ENCODE results near the gene TMEM183A.

TMEM183A gene

GRCh38 chr1:203048555-203049051 lies 41.4 kb downstream of the TMEM183A start:
- DNase-seq, result peak; percentile 28 to 43

GRCh38 chr1:203049077-203049476 lies 41.9 kb downstream of the TMEM183A start:
- DNase-seq, result no peak

GRCh38 chr1:203049576-203050180 lies 42.5 kb downstream of the TMEM183A start:
- DNase-seq, result no peak

- DNase-seq, result no peak
Measured at GRCh38 chr1:203050826-203051225, 43.7 kb downstream of the TMEM183A start.

GRCh38 chr1:203051841-203052324 lies 44.7 kb downstream of the TMEM183A start:
- DNase-seq, result no peak

GRCh38 chr1:203052601-203053000 lies 45.4 kb downstream of the TMEM183A start:
- no peak for DNase-seq

GRCh38 chr1:203054184-203054583 lies 47.0 kb downstream of the TMEM183A start:
- no peak for DNase-seq

GRCh38 chr1:203054642-203055041 lies 47.5 kb downstream of the TMEM183A start:
- no peak for DNase-seq

- no peak for DNase-seq
Measured at GRCh38 chr1:203055161-203055799, 48.1 kb downstream of the TMEM183A start.

GRCh38 chr1:203056012-203056411 lies 48.8 kb downstream of the TMEM183A start:
- no peak for DNase-seq

- no peak for DNase-seq
Measured at GRCh38 chr1:203056516-203056915, 49.3 kb downstream of the TMEM183A start.

GRCh38 chr1:203057911-203058675 lies 50.9 kb downstream of the TMEM183A start:
- DNase-seq, result no peak

- no peak for DNase-seq
Measured at GRCh38 chr1:203058676-203058935, 51.4 kb downstream of the TMEM183A start.

- no peak for DNase-seq
Measured at GRCh38 chr1:203059485-203059884, 52.3 kb downstream of the TMEM183A start.

GRCh38 chr1:203060115-203060514 lies 52.9 kb downstream of the TMEM183A start:
- no peak for DNase-seq

GRCh38 chr1:203063287-203063686 lies 56.1 kb downstream of the TMEM183A start:
- no peak for DNase-seq

GRCh38 chr1:203065191-203065590 lies 58.0 kb downstream of the TMEM183A start:
- DNase-seq, result no peak

- DNase-seq, result no peak
Measured at GRCh38 chr1:203065986-203066385, 58.8 kb downstream of the TMEM183A start.

- no peak for DNase-seq
Measured at GRCh38 chr1:203066965-203067364, 59.8 kb downstream of the TMEM183A start.

- DNase-seq, result no peak
Measured at GRCh38 chr1:203069030-203069747, 62.0 kb downstream of the TMEM183A start.

- DNase-seq, result no peak
Measured at GRCh38 chr1:203072002-203072602, 64.9 kb downstream of the TMEM183A start.

GRCh38 chr1:203072911-203073310 lies 65.7 kb downstream of the TMEM183A start:
- DNase-seq, result no peak

GRCh38 chr1:203073469-203073868 lies 66.3 kb downstream of the TMEM183A start:
- DNase-seq, result no peak

Data from cerebellar nuclear complex (tissue), 1 donor.